CD8-positive, alpha-beta memory T cell (primary cell): Measurements from ENCODE around the gene NTRK2. TPM values are rescaled to one million over a fixed set of nuclear protein-coding genes. Genes with fewer than 3 reads are reported as not detected.
A peak's percentile ranks its signal among the peaks of the same experiment; 100 is the strongest.

Source experiments
- CTCF ChIA-PET: fragments of 350-600 bp; sonication (Branson Sonifier 250); formaldehyde crosslinking; loops from one replicate; lab custom pipeline; 2021; ENCODE audit warnings: antibody characterized with exemption; lab: Charles Lee
- POLR2A ChIA-PET: fragments of 350-600 bp; sonication (Branson Sonifier 250); formaldehyde crosslinking; loops from one replicate; lab custom pipeline; 2021; ENCODE audit warnings: antibody characterized with exemption; lab: Charles Lee
- DNase-seq, 5 donors: peaks; one replicate each; pipeline versions ENCODE4 v3.0.0 to v3.0.0-alpha.2; 2020 to 2022; ENCODE audit warnings: mixed read lengths in 1 of 5
- H3K27ac ChIP-seq: one replicate; pipeline ENCODE4 v1.7.0; 2013; ENCODE audit warnings: low read depth, mild to moderate bottlenecking, low read length, moderate library complexity
- H3K27me3 ChIP-seq: 2 replicates; pipeline ENCODE4 v1.7.0; 2013; ENCODE audit warnings: low read length, mild to moderate bottlenecking; ENCODE audit not compliant: insufficient read depth, poor library complexity, severe bottlenecking
- H3K36me3 ChIP-seq: 2 replicates; pipeline ENCODE4 v1.7.0; 2013; ENCODE audit warnings: mild to moderate bottlenecking, low read length, moderate library complexity; ENCODE audit not compliant: insufficient read depth
- H3K4me1 ChIP-seq: 2 replicates; pipeline ENCODE4 v1.7.0; 2013; ENCODE audit warnings: mild to moderate bottlenecking, low read length, moderate library complexity; ENCODE audit not compliant: insufficient read depth
- H3K4me3 ChIP-seq: 2 replicates; pipeline ENCODE4 v1.7.0; 2013; ENCODE audit warnings: mild to moderate bottlenecking, low read length
- H3K9me3 ChIP-seq: 2 replicates; pipeline ENCODE4 v1.7.0; 2013; ENCODE audit warnings: mild to moderate bottlenecking, low read length
- H3K27ac Mint-ChIP-seq, 8 donors: one replicate each; pipeline ENCODE4 v1.8.0; 2020 to 2021; ENCODE audit warnings: mixed read lengths in 8 of 8, mild to moderate bottlenecking in 6 of 8, inconsistent platforms in 3 of 8, moderate library complexity in 3 of 8
- H3K27me3 Mint-ChIP-seq, 2 donors: one replicate each; pipeline ENCODE4 v1.8.0; 2020 to 2021; ENCODE audit warnings: mixed read lengths in 2 of 2, mild to moderate bottlenecking in 1 of 2, moderate library complexity in 1 of 2
- H3K36me3 Mint-ChIP-seq, 3 donors: one replicate each; pipeline ENCODE4 v1.8.0; 2020 to 2021; ENCODE audit warnings: mixed read lengths in 3 of 3, inconsistent platforms in 1 of 3, mild to moderate bottlenecking in 1 of 3
- H3K4me1 Mint-ChIP-seq, 3 donors: one replicate each; pipeline ENCODE4 v1.8.0; 2020 to 2021; ENCODE audit warnings: mixed read lengths in 3 of 3, inconsistent platforms in 1 of 3, mild to moderate bottlenecking in 1 of 3
- H3K4me3 Mint-ChIP-seq, 7 donors: one replicate each; pipeline ENCODE4 v1.8.0; 2020 to 2021; ENCODE audit warnings: mixed read lengths in 7 of 7, mild to moderate bottlenecking in 6 of 7, moderate library complexity in 4 of 7, inconsistent platforms in 2 of 7
- H3K9me3 Mint-ChIP-seq, 5 donors: one replicate each; pipeline ENCODE4 v1.8.0; 2020 to 2022; ENCODE audit warnings: mixed read lengths in 5 of 5, mild to moderate bottlenecking in 3 of 5, moderate library complexity in 2 of 5, inconsistent platforms in 1 of 5
- polyA plus RNA-seq: library from polyadenylated mRNA; unstranded; fragments of 300-500 nt; fragmentation: Illumina TruSeq; gene quantifications from one replicate; pipeline ENCODE4 v1.2.3, GENCODE V29; 2021
- total RNA-seq, 2 experiments: library from RNA; stranded (reverse); gene quantifications; one replicate each; pipeline ENCODE4 v1.2.3, GENCODE V29; 2021

Gene NTRK2
- total and polyA plus RNA-seq, 3 experiments from 2014 or later = 0.26 to 0.38 TPM; not detected in 1

GRCh38 chr9:84856181-84856632 is 186.7 kb downstream of the NTRK2 start:
- Histone ChIP-seq H3K27ac (no peak overlapping the region), H3K36me3 (no peaks in the 10 kb centered on the region), H3K4me3 (no peak overlapping the region), H3K9me3 (no peaks in the 10 kb centered on the region), H3K27me3 (no peaks in the 10 kb centered on the region), H3K4me1 (no peaks in the 10 kb centered on the region)
- Mint-ChIP-seq H3K4me1 (no peaks in the 10 kb centered on the region), H3K9me3 (peaks cover 0 to 2% (median 0%) of the 10 kb centered on the region in 5 donors), H3K27ac (no peak overlapping the region), H3K27me3 (peaks cover 0 to 4% of the 10 kb centered on the region in 2 donors), H3K36me3 (no peaks in the 10 kb centered on the region), H3K4me3 (no peak overlapping the region)
- no peak for DNase-seq
- ChIA-PET CTCF (no interaction called here), POLR2A (no interaction called here)

- DNase-seq = no peak
- no peak overlapping the region for H3K27ac ChIP-seq
- Mint-ChIP-seq H3K4me3 (no peak overlapping the region), H3K4me1 (no peaks in the 10 kb centered on the region), H3K36me3 (no peaks in the 10 kb centered on the region), H3K27me3 (peaks cover 0 to 4% of the 10 kb centered on the region in 2 donors), H3K27ac (no peak overlapping the region), H3K9me3 (peaks cover 0 to 2% (median 0%) of the 10 kb centered on the region in 5 donors)
- ChIA-PET CTCF (no interaction called here), POLR2A (no interaction called here)
- no peaks in the 10 kb centered on the region for H3K36me3 ChIP-seq
- no peaks in the 10 kb centered on the region for H3K27me3 ChIP-seq
- H3K4me3 ChIP-seq = no peak overlapping the region
- no peaks in the 10 kb centered on the region for H3K9me3 ChIP-seq
- no peaks in the 10 kb centered on the region for H3K4me1 ChIP-seq
These were observed 187.7 kb downstream of the NTRK2 start for GRCh38 chr9:84857211-84857610.

GRCh38 chr9:84858364-84858763 is 188.8 kb downstream of the NTRK2 start:
- Mint-ChIP-seq H3K27me3 (peaks cover 2 to 4% of the 10 kb centered on the region in 2 donors), H3K4me3 (no peak overlapping the region), H3K4me1 (no peaks in the 10 kb centered on the region), H3K9me3 (peaks cover 0 to 2% (median 0%) of the 10 kb centered on the region in 5 donors), H3K27ac (peak overlapping the region in 1 of 8 donors; percentile 6), H3K36me3 (no peaks in the 10 kb centered on the region)
- Histone ChIP-seq H3K9me3 (no peaks in the 10 kb centered on the region), H3K4me3 (no peak overlapping the region), H3K4me1 (no peaks in the 10 kb centered on the region), H3K27me3 (no peaks in the 10 kb centered on the region), H3K27ac (no peak overlapping the region), H3K36me3 (no peaks in the 10 kb centered on the region)
- DNase-seq = no peak
- POLR2A ChIA-PET = no interaction called here
- CTCF ChIA-PET = no interaction called here

GRCh38 chr9:84860249-84861115 is 191.0 kb downstream of the NTRK2 start:
- H3K9me3 Mint-ChIP-seq = peaks cover 0 to 2% (median 0%) of the 10 kb centered on the region in 5 donors
- no peaks in the 10 kb centered on the region for H3K4me1 Mint-ChIP-seq
- Histone ChIP-seq H3K4me3 (no peak overlapping the region), H3K4me1 (no peaks in the 10 kb centered on the region), H3K9me3 (no peaks in the 10 kb centered on the region), H3K27ac (no peak overlapping the region), H3K36me3 (no peaks in the 10 kb centered on the region), H3K27me3 (no peaks in the 10 kb centered on the region)
- peaks cover 0 to 2% of the 10 kb centered on the region in 2 donors for H3K27me3 Mint-ChIP-seq
- ChIA-PET POLR2A (no interaction called here), CTCF (no interaction called here)
- H3K36me3 Mint-ChIP-seq = no peaks in the 10 kb centered on the region
- no peak for DNase-seq
- H3K4me3 Mint-ChIP-seq = no peak overlapping the region
- no peak overlapping the region for H3K27ac Mint-ChIP-seq

- Histone ChIP-seq H3K4me1 (no peaks in the 10 kb centered on the region), H3K27me3 (no peaks in the 10 kb centered on the region), H3K27ac (no peak overlapping the region), H3K36me3 (no peaks in the 10 kb centered on the region), H3K4me3 (no peak overlapping the region), H3K9me3 (no peaks in the 10 kb centered on the region)
- no peak overlapping the region for H3K27ac Mint-ChIP-seq
- no peak for DNase-seq
- ChIA-PET POLR2A (no interaction called here), CTCF (no interaction called here)
- no peak overlapping the region for H3K4me3 Mint-ChIP-seq
- no peaks in the 10 kb centered on the region for H3K36me3 Mint-ChIP-seq
- peaks cover 0 to 2% (median 0%) of the 10 kb centered on the region in 5 donors for H3K9me3 Mint-ChIP-seq
- H3K4me1 Mint-ChIP-seq = no peaks in the 10 kb centered on the region
- peaks cover 0 to 2% of the 10 kb centered on the region in 2 donors for H3K27me3 Mint-ChIP-seq
These were observed 191.9 kb downstream of the NTRK2 start for GRCh38 chr9:84861455-84861854.

- H3K9me3 ChIP-seq = no peaks in the 10 kb centered on the region
- Mint-ChIP-seq H3K4me1 (no peaks in the 10 kb centered on the region), H3K27ac (no peak overlapping the region), H3K4me3 (no peak overlapping the region), H3K9me3 (peaks cover 0 to 2% (median 0%) of the 10 kb centered on the region in 5 donors), H3K36me3 (no peaks in the 10 kb centered on the region), H3K27me3 (peaks cover 0 to 2% of the 10 kb centered on the region in 2 donors)
- ChIA-PET POLR2A (no interaction called here), CTCF (no interaction called here)
- no peaks in the 10 kb centered on the region for H3K27me3 ChIP-seq
- no peak for DNase-seq
- no peak overlapping the region for H3K27ac ChIP-seq
- H3K4me3 ChIP-seq = no peak overlapping the region
- no peaks in the 10 kb centered on the region for H3K36me3 ChIP-seq
- H3K4me1 ChIP-seq = no peaks in the 10 kb centered on the region
These were observed 192.8 kb downstream of the NTRK2 start for GRCh38 chr9:84862308-84862707.

- no peaks in the 10 kb centered on the region for H3K4me1 ChIP-seq
- H3K27ac ChIP-seq = no peak overlapping the region
- H3K9me3 ChIP-seq = no peaks in the 10 kb centered on the region
- Mint-ChIP-seq H3K4me3 (no peak overlapping the region), H3K27ac (no peak overlapping the region), H3K9me3 (peaks cover 0 to 2% (median 0%) of the 10 kb centered on the region in 5 donors), H3K27me3 (peaks cover 0 to 2% of the 10 kb centered on the region in 2 donors), H3K4me1 (no peaks in the 10 kb centered on the region), H3K36me3 (no peaks in the 10 kb centered on the region)
- no peak for DNase-seq
- ChIA-PET POLR2A (no interaction called here), CTCF (no interaction called here)
- no peaks in the 10 kb centered on the region for H3K27me3 ChIP-seq
- no peaks in the 10 kb centered on the region for H3K36me3 ChIP-seq
- H3K4me3 ChIP-seq = no peak overlapping the region
These were observed 193.3 kb downstream of the NTRK2 start for GRCh38 chr9:84862810-84863287.

GRCh38 chr9:84863372-84863771 is 193.8 kb downstream of the NTRK2 start:
- H3K36me3 ChIP-seq = no peaks in the 10 kb centered on the region
- CTCF ChIA-PET = no interaction called here
- Mint-ChIP-seq H3K9me3 (peaks cover 0 to 2% (median 0%) of the 10 kb centered on the region in 5 donors), H3K27ac (no peak overlapping the region), H3K4me3 (no peak overlapping the region), H3K4me1 (no peaks in the 10 kb centered on the region), H3K36me3 (no peaks in the 10 kb centered on the region), H3K27me3 (peaks cover 0 to 2% of the 10 kb centered on the region in 2 donors)
- no peaks in the 10 kb centered on the region for H3K4me1 ChIP-seq
- no peaks in the 10 kb centered on the region for H3K9me3 ChIP-seq
- H3K4me3 ChIP-seq = no peak overlapping the region
- POLR2A ChIA-PET = no interaction called here
- DNase-seq = no peak
- no peak overlapping the region for H3K27ac ChIP-seq
- H3K27me3 ChIP-seq = no peaks in the 10 kb centered on the region
